Central memory CD4-positive, alpha-beta T cell (primary cell): ENCODE results near the gene AKAP8L.
"Not testable (repeated sequence)": the region's sequence is repeated elsewhere in the genome, so short reads cannot be mapped to it uniquely, and the experiment has no call there.

Experiments
- DNase-seq: peaks from one replicate; pipeline ENCODE4 v3.0.0; 2022

The AKAP8L gene

GRCh38 chr19:15352535-15352934 lies 66.3 kb downstream of the AKAP8L start:
- DNase-seq: not testable (repeated sequence)

- DNase-seq: not testable (repeated sequence)
Observed at GRCh38 chr19:15341328-15341727, 77.5 kb downstream of the AKAP8L start.

- DNase-seq: no peak
Observed at GRCh38 chr19:15340086-15340485, 78.7 kb downstream of the AKAP8L start.

- no peak for DNase-seq
Observed at GRCh38 chr19:15337202-15337601, 81.6 kb downstream of the AKAP8L start.

- DNase-seq: not testable (repeated sequence)
Observed at GRCh38 chr19:15335992-15336391, 82.8 kb downstream of the AKAP8L start.

- peak; percentile 77 for DNase-seq
Observed at GRCh38 chr19:15332311-15332996, 86.3 kb downstream of the AKAP8L start, which contains the start of gene BRD4. Gene BRD4, minus strand, starts transcription at chr19:15332539. Its CDS starts 59,440 bp downstream, at chr19:15273099.

- peak; percentile 60 for DNase-seq
Observed at GRCh38 chr19:15331419-15332310, 87.1 kb downstream of the AKAP8L start.

- DNase-seq: no peak
Observed at GRCh38 chr19:15330801-15331418, 87.9 kb downstream of the AKAP8L start.
